ENCODE results near the gene PROM2.

DNA sequence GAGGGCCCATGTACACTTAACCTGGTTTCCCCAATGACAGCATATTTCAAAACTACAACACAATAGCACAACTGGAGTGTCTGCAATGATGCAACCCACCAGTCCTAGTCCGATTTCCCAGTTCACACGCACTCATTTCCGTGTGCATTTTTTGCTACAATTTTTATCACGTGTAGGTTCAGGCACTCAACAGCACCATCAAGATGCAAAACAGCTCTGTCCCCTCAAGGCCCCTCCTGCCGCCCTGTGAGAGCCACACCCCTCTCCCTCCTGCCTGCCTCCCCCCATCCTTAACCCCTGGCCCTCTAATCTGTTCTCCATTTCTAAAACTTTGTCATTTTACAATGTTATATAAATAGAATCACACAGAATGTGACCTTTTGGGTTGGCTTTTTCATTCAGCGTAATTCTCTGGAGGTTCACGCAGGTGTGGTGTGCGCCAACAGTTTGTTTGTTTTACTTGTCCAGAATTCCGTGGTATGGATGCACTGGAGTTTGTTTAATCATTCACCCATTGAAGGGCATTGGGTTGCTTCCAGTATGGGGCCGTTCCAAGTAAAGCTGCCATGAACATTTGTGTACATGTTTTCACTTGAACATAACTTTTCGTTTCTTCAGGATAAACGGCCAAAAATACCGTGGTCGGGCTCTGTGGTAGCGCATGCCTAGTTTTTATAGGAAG is 31.3 kb downstream of the PROM2 start:
- TF ChIP-seq CTCF (IDR thresholded peaks at IDR 0.05) (no peak), POLR2A (IDR thresholded peaks at IDR 0.05) (no peak), POLR2AphosphoS5 (IDR thresholded peaks at IDR 0.05) (no peak)
